NCI-H2107 treated with DMSO at 0.1 percent for 48 hours (cell line): Measurements from ENCODE around the gene RUNX2.
"Not testable (repeated sequence)": the region's sequence is repeated elsewhere in the genome, so short reads cannot be mapped to it uniquely, and the experiment has no call there.

Experiments used
- DNase-seq: peaks from one replicate; lab custom pipeline; 2025; ENCODE audit not compliant: unreplicated experiment; lab: John Stamatoyannopoulos, UW

RUNX2 gene

GRCh38 chr6:45548657-45549515, 220.8 kb downstream of the RUNX2 start:
- no peak for DNase-seq

GRCh38 chr6:45552536-45552935, 224.4 kb downstream of the RUNX2 start:
- DNase-seq = no peak

GRCh38 chr6:45553730-45554344, 225.7 kb downstream of the RUNX2 start:
- no peak for DNase-seq

GRCh38 chr6:45554591-45554990, 226.5 kb downstream of the RUNX2 start:
- DNase-seq = no peak

- DNase-seq = no peak
Measured at GRCh38 chr6:45555981-45556771, 228.0 kb downstream of the RUNX2 start.

- no peak for DNase-seq
Measured at GRCh38 chr6:45556828-45557227, 228.7 kb downstream of the RUNX2 start.

- DNase-seq = no peak
Measured at GRCh38 chr6:45557454-45557853, 229.3 kb downstream of the RUNX2 start.

GRCh38 chr6:45558858-45559257, 230.7 kb downstream of the RUNX2 start:
- no peak for DNase-seq

GRCh38 chr6:45560321-45560820, 232.2 kb downstream of the RUNX2 start:
- DNase-seq = not testable (repeated sequence)

- no peak for DNase-seq
Measured at GRCh38 chr6:45562171-45562570, 234.0 kb downstream of the RUNX2 start.

GRCh38 chr6:45563041-45563440, 234.9 kb downstream of the RUNX2 start:
- DNase-seq = no peak

GRCh38 chr6:45563844-45564243, 235.7 kb downstream of the RUNX2 start:
- no peak for DNase-seq

GRCh38 chr6:45566882-45567281, 238.8 kb downstream of the RUNX2 start:
- DNase-seq = no peak

GRCh38 chr6:45567879-45568278, 239.7 kb downstream of the RUNX2 start:
- DNase-seq = no peak

GRCh38 chr6:45568626-45569025, 240.5 kb downstream of the RUNX2 start:
- DNase-seq = no peak

GRCh38 chr6:45569210-45569945, 241.2 kb downstream of the RUNX2 start:
- DNase-seq = no peak

- no peak for DNase-seq
Measured at GRCh38 chr6:45571159-45571558, 243.0 kb downstream of the RUNX2 start.

- no peak for DNase-seq
Measured at GRCh38 chr6:45572833-45573232, 244.7 kb downstream of the RUNX2 start.

- DNase-seq = no peak
Measured at GRCh38 chr6:45574014-45574461, 245.9 kb downstream of the RUNX2 start.

GRCh38 chr6:45574885-45575284, 246.8 kb downstream of the RUNX2 start:
- no peak for DNase-seq
